SU-DHL-6 (cell line): Measurements from ENCODE around the gene PTPRG.

ENCODE experiments used
- H2AFZ ChIP-seq: fragments of 200-600 bp; sonication (generic); 2 replicates; pipeline ENCODE4 v1.6.1; 2014; ENCODE audit warnings: low read depth, mild to moderate bottlenecking, moderate library complexity, mixed read lengths, antibody characterized with exemption, low read length; ENCODE audit not compliant: severe bottlenecking
- H3F3A ChIP-seq: fragments of 200-600 bp; shearing (Covaris generic); 2 replicates; pipeline ENCODE4 v1.6.0; 2016; ENCODE audit warnings: antibody characterized with exemption, mild to moderate bottlenecking; ENCODE audit not compliant: insufficient read depth
- H3K27ac ChIP-seq: fragments of 200-600 bp; sonication (generic); 2 replicates; pipeline ENCODE4 v1.5.1; 2016; ENCODE audit warnings: low read depth, mild to moderate bottlenecking, low read length, moderate library complexity, mixed read lengths
- H3K27me3 ChIP-seq: fragments of 200-600 bp; sonication (generic), shearing (Covaris generic); 2 replicates; pipeline ENCODE4 v1.6.0; 2014; ENCODE audit warnings: mild to moderate bottlenecking, low read length
- H3K36me3 ChIP-seq: fragments of 200-600 bp; sonication (generic); 2 replicates; pipeline ENCODE4 v1.6.1; 2014; ENCODE audit warnings: mild to moderate bottlenecking, low read length, mixed read lengths
- H3K4me2 ChIP-seq: fragments of 300-600, 200-600 bp; shearing (Covaris generic), sonication (generic); 2 replicates; pipeline ENCODE4 v1.6.0; 2014; ENCODE audit warnings: low read length, low read depth, mild to moderate bottlenecking; ENCODE audit not compliant: poor library complexity, severe bottlenecking
- H3K4me3 ChIP-seq: fragments of 200-600 bp; sonication (generic); 2 replicates; pipeline ENCODE4 v1.5.1; 2014; ENCODE audit warnings: antibody characterized with exemption, low read length, mild to moderate bottlenecking, mixed read lengths; ENCODE audit not compliant: insufficient read depth, poor library complexity, severe bottlenecking
- H3K79me2 ChIP-seq: fragments of 200-600 bp; sonication (generic); 2 replicates; pipeline ENCODE4 v1.6.1; 2014; ENCODE audit warnings: mild to moderate bottlenecking, low read length, moderate library complexity; ENCODE audit not compliant: insufficient read depth
- H3K9ac ChIP-seq: fragments of 200-600 bp; sonication (generic); 2 replicates; pipeline ENCODE4 v1.7.0; 2014; ENCODE audit warnings: mild to moderate bottlenecking, low read length
- H3K9me2 ChIP-seq: fragments of 200-600 bp; sonication (generic); replicated peaks from 2 replicates; pipeline ENCODE4 v1.6.1; 2014; ENCODE audit warnings: low read length; ENCODE audit not compliant: insufficient read depth
- H3K9me3 ChIP-seq: fragments of 200-600 bp; sonication (generic); 2 replicates; pipeline ENCODE4 v1.6.1; 2014; ENCODE audit warnings: low read length, mixed read lengths; ENCODE audit not compliant: insufficient read depth
- H4K20me1 ChIP-seq: fragments of 200-600 bp; sonication (generic); 2 replicates; pipeline ENCODE4 v1.6.1; 2014; ENCODE audit warnings: low read depth, mild to moderate bottlenecking, antibody characterized with exemption, low read length, moderate library complexity, mixed read lengths
- EZH2phosphoT487 ChIP-seq: fragments of 200-600 bp; sonication (generic), shearing (Covaris generic); conservative IDR thresholded peaks from 2 replicates; pipeline ENCODE4 v1.6.1; 2018; ENCODE audit warnings: mild to moderate bottlenecking, antibody characterized with exemption, low read length, moderate library complexity, mixed read lengths
- TF ChIP-seq, protein P1 (sequence below): fragments of 200-600 bp; sonication (generic); IDR thresholded peaks from one replicate; pipeline ENCODE4 v1.5.1; 2017; ENCODE audit warnings: antibody characterized with exemption, mild to moderate bottlenecking, low read length, moderate library complexity; ENCODE audit not compliant: insufficient read depth, poor library complexity, severe bottlenecking

The PTPRG gene

DNA sequence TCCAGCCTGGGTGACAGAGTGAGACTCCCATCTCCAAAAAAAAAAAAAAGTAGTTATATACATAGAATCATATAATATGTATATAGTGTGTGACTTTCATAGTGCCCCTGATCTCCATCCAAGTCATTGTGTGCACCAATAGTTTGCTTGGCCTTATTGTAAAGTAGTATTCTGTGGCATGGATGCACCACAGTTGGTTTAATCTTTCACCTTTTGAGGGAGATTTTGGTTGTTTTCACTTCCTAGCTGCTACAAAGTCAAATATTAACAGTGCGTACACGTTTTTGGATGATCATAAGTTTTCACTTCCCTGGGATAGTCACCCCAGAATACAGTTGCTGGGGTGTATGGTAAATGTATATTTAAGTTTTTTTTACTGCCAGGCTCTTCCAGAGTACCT is 162.8 kb downstream of the PTPRG start:
- TF ChIP-seq EZH2phosphoT487, result no peak
- TF ChIP-seq, protein P1, sequence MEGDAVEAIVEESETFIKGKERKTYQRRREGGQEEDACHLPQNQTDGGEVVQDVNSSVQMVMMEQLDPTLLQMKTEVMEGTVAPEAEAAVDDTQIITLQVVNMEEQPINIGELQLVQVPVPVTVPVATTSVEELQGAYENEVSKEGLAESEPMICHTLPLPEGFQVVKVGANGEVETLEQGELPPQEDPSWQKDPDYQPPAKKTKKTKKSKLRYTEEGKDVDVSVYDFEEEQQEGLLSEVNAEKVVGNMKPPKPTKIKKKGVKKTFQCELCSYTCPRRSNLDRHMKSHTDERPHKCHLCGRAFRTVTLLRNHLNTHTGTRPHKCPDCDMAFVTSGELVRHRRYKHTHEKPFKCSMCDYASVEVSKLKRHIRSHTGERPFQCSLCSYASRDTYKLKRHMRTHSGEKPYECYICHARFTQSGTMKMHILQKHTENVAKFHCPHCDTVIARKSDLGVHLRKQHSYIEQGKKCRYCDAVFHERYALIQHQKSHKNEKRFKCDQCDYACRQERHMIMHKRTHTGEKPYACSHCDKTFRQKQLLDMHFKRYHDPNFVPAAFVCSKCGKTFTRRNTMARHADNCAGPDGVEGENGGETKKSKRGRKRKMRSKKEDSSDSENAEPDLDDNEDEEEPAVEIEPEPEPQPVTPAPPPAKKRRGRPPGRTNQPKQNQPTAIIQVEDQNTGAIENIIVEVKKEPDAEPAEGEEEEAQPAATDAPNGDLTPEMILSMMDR, result no peak
- Histone ChIP-seq H3K27ac (no peak overlapping the region), H3K9me3 (no peaks in the 10 kb centered on the region), H3K9ac (no peak overlapping the region), H3K4me3 (no peak overlapping the region), H3K9me2 (no peaks in the 10 kb centered on the region), H3K79me2 (no peaks in the 10 kb centered on the region), H3K4me2 (no peak overlapping the region), H4K20me1 (no peaks in the 10 kb centered on the region), H3K27me3 (no peaks in the 10 kb centered on the region), H3K36me3 (no peaks in the 10 kb centered on the region), H3F3A (no peaks in the 10 kb centered on the region), H2AFZ (no peak overlapping the region)

DNA sequence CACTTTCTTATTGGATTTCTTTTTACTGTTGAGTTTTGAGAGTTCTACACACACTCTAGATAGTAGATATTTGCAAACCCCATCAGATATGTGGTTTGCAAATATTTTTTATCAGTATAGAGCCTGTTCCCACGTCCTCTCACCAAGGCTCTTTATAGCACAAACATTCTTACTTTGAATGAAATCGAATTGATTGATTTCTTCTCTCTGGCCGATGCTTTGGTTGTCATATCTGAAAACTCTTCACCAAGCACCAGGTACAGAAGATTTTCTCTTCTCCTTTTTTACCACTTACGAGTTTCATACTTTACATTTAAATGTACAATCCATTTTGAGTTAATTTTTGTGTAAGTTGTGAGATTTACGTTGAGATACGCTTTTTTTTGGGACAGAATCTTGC is 163.4 kb downstream of the PTPRG start:
- Histone ChIP-seq H3K9me3 (no peaks in the 10 kb centered on the region), H3K4me2 (no peak overlapping the region), H3K4me3 (no peak overlapping the region), H3K27ac (no peak overlapping the region), H3F3A (no peaks in the 10 kb centered on the region), H3K9ac (no peak overlapping the region), H3K9me2 (no peaks in the 10 kb centered on the region), H3K27me3 (no peaks in the 10 kb centered on the region), H3K79me2 (no peaks in the 10 kb centered on the region), H4K20me1 (no peaks in the 10 kb centered on the region), H2AFZ (no peak overlapping the region), H3K36me3 (no peaks in the 10 kb centered on the region)
- TF ChIP-seq, protein P1, result no peak
- TF ChIP-seq EZH2phosphoT487, result no peak

DNA sequence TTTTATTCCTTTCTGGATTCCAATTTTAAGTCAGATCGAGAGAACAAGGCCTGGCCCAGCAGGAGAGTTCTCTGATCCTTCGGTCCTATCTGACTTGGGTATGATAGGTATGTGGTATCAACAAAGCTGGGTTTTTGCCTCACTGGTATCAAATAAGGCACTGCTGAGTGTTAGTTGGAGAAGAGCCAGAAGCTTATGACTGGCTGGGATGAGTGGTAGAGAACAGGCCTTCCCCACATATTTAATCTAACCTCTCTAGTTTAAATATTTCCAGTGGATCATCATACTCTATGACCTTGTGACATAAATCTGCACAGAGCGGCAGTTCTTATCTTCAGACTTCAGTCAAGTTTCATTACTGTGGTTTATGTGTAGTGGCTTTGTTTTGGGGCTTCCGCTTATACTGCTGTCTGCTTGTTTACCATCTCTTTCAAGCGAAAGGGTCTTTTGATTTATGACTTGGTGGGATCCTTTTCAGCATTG is 164.5 kb downstream of the PTPRG start:
- Histone ChIP-seq H3K27me3 (no peaks in the 10 kb centered on the region), H3K79me2 (no peaks in the 10 kb centered on the region), H3K9me2 (no peaks in the 10 kb centered on the region), H3K9me3 (no peaks in the 10 kb centered on the region), H3K27ac (no peak overlapping the region), H2AFZ (no peak overlapping the region), H3K4me2 (no peak overlapping the region), H4K20me1 (no peaks in the 10 kb centered on the region), H3K36me3 (no peaks in the 10 kb centered on the region), H3K9ac (no peak overlapping the region), H3F3A (no peaks in the 10 kb centered on the region), H3K4me3 (no peak overlapping the region)
- TF ChIP-seq EZH2phosphoT487, result no peak
- TF ChIP-seq, protein P1, result no peak

DNA sequence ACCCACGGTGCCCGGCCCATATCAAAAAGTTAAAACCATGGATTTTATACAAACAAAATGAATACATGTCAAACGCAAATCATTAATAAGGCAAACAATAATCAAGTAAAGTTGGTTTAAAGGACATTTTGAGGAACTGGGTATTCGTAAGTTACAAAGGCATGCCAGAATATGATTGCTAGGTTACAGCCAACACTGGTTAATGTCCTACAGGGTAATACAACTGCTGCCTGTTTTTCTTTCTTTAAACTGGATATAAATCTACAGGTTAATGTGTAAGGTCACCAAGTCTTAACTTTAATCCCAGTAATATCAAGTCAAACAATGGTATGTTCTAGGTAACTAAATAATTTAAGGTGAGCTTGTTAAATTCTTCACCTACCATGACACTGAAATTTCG is 166.1 kb downstream of the PTPRG start:
- no peaks in the 10 kb centered on the region for H4K20me1 ChIP-seq
- no peaks in the 10 kb centered on the region for H3K36me3 ChIP-seq
- H3K9me2 ChIP-seq, result no peaks in the 10 kb centered on the region
- H3K9me3 ChIP-seq, result no peaks in the 10 kb centered on the region
- no peaks in the 10 kb centered on the region for H3K27me3 ChIP-seq
- no peaks in the 10 kb centered on the region for H3K79me2 ChIP-seq
- TF ChIP-seq EZH2phosphoT487, result no peak
- TF ChIP-seq, protein P1, result no peak
- no peak overlapping the region for H2AFZ ChIP-seq
- H3F3A ChIP-seq, result no peaks in the 10 kb centered on the region
- no peak overlapping the region for H3K9ac ChIP-seq
- no peak overlapping the region for H3K27ac ChIP-seq
- H3K4me3 ChIP-seq, result no peak overlapping the region
- H3K4me2 ChIP-seq, result no peak overlapping the region
